Activated CD4-positive, alpha-beta T cell treated with anti-CD3 and anti-CD28 coated beads for 4 hours (primary cell): ENCODE results near the gene C2orf72.
"Not testable (repeated sequence)": the region's sequence is repeated elsewhere in the genome, so short reads cannot be mapped to it uniquely, and the experiment has no call there.

Experiments
- DNase-seq, 2 donors: peaks; one replicate each; pipeline ENCODE4 v3.0.0-alpha.2; 2020

C2orf72 gene

DNA sequence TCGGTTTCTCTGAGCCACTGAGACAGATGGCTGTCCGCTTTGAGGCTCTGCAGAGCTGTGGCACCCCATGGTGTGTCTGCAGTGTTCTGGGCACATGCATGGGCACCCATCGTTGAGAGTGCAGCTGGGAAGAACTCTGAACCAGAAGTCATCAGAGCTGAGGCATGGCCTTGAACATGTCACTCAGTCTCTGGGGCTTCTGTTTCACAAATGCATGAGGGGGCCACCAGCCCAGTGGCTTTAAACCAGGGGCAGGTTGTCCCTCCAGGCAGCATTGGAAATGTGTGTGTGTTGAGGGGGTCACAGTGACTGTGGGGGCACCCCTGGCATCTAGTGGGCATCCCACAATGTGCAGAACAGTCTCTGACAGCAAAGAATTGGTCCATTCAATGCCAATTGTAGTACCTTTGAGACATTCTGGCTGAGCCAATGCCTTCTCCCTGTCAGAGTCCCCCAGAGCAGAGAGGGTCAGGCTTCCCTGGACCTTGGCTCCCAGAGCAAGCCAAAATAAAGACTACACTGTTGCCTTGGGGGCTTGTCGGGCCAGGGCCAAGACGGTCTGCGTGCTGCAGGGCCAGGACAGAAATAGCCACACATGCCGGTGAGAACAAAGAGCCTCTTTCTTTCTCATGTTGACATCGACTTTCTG is 10.1 kb downstream of the C2orf72 start:
- DNase-seq, result no peak

- DNase-seq, result no peak
Observed at GRCh38 chr2:231047923-231048915, 10.9 kb downstream of the C2orf72 start.

DNA sequence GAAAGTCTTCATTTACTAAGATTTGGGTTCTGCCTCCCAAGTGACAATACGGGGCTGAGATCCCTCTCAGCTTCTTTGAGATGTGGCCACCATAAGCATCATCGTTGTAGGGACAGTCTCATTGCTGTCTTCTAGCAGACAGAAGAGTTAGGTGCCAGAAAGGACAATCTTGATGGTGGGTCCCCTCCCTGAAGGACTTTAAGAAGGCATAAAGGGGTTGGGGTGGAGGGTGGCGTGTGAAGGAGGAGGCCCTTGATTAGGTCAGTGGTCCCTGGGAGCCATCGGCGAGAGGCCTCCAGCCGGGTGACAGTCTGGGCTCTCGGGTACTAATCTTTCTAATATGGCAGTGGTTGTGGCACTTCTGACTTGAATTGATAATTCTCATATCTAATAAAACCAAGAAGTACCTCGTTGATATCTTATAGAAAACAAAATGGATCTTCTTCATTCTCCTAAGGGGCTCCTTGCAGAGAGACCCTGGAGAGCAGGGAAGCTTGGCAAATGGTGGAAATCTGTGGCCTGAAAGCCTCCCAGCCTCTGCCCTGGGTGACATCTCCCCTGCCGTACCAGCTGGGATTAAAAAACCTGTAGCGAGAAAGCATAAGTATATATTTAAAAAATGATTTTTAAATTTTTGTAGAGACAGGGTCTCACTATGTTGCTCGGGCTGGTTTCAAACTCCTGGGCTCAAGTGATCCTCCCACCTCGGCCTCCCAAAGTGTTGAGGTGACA is 12.1 kb downstream of the C2orf72 start:
- no peak for DNase-seq

- DNase-seq, result no peak
Observed at GRCh38 chr2:231050018-231050901, 12.9 kb downstream of the C2orf72 start.

DNA sequence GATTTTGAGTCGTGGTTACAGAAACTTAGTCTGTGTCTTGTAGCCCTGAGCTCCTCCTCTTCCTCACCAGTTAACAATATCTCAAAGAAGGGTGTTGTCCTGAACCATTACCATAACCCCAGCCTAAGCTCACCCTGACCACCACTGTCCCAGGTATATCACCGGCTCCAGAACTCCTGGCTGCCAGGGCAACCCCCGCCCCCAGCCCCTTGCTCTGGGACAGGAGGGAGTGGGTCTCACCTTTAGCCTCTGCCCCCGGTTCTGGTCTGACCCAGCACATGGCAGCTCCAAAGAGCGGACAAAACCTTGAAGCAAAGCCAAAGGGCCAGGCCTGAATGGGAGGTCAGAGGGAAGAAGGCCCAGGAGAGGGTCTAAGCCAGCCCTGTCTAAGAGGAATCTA is 13.8 kb downstream of the C2orf72 start:
- DNase-seq, result no peak

DNA sequence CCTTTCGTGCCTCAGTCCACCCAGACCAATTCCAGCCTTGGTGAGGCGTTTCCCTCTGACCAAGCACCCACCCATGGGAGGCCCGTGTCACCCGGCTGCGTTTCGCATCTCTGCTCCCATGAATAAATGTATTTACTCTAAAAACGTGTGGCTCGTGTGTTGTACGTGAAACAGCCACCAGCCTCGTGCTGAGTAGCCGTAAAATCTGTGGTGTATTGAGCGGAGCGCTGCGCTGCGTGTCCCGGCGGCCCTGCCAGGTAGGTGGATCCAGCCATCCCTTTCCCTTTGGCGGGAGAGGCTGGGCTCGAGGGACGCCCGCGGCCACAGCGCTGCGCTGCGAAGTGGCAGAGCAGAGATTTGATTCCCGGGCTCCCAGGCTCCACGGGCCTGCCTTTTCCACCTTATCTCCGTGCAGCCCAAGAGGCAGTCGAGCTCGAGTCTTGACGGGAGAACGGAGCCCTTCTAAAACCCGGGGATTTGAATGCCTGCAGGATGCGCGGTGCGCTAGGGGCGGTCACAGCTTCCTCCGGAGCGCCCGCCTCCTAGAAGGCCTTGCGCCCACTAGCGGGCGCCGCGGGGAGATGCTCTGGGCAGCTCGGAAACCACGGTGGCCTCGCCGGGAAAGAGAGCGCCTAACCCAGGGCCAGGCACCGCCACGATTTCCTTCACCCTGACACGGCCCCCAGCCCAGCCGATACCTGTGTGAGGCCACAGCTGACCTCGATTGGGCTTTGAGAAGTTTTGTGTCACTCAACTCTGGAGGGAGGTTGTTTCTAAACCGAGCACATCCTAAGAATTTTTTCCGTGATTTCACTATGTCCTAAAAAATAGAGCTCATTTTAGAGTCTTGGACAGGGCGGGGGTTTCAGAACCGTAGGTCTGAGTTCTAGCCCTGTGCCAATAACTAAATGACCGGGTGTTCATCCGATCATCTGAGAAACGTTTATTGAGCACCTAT is 15.4 kb downstream of the C2orf72 start:
- DNase-seq, result peak; percentile 76 to 80

- DNase-seq, result no peak
Observed at GRCh38 chr2:231053846-231054245, 16.5 kb downstream of the C2orf72 start.

GRCh38 chr2:231056453-231057416 is 19.4 kb downstream of the C2orf72 start, which contains the start of gene PSMD1:
TSS of gene PSMD1 (plus strand) at chr2:231056867. CDS start at chr2:231057026, 159 bp downstream.
- peak; percentile 91 to 93 for DNase-seq

DNA sequence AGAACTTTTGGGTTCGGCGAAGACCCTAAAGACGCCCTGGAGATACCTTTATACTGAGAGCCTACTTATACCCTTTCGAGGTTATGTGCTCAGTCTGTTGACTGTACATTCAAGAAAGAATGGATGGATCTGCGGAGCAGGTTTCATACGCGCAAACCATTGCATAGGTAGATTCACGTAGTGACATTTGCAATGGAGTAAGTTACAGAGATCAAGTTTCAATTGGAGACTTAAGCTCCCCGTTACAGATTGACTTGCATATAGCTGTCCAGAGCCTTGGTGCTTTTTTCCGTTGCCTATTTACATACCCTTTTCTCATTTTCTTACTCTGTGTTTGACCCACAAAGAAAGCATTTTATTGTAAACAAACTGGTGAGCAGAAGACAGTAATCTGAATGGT is 20.3 kb downstream of the C2orf72 start:
- DNase-seq, result no peak

GRCh38 chr2:231058761-231059550 is 21.6 kb downstream of the C2orf72 start:
- no peak for DNase-seq

GRCh38 chr2:231059756-231060155 is 22.4 kb downstream of the C2orf72 start:
- DNase-seq, result no peak

DNA sequence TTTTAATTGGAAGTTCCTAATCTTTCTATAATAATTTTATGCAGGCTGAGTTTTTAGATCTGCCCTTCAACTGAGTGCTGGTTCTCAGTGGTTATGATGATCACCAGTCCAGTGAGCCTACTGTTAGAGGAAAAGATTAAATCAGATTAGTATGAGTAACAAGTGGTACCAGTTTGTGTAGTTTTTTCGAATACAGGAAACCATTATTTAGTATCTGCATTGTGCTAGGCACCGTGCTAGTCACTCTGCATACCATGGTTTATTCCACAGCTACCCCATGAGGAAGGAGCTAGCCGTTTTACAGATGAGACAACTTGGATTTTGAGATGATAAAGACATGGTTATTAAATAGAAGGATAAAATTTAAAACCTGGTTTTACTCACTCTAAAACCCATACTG is 25.5 kb downstream of the C2orf72 start:
- DNase-seq, result no peak

- DNase-seq, result no peak
Observed at GRCh38 chr2:231063347-231063746, 26.0 kb downstream of the C2orf72 start.

DNA sequence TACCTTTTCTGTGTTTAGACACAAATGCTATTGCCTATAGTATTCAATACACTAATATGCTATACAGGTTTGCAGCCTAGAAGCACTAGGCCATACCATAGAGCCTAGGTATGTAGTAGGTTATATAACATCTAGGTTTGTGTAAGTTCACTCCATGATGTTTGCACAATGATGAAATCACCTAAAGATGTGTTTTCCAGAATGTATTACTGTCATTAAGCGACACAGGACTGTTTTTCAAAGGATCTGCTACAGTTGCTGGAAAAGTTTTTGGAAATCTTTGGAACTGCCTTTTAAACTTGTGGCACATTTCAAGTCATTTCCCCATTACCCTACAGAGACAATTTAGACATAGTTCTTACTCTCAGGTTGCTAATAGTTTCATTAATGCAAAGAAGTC is 28.6 kb downstream of the C2orf72 start:
- no peak for DNase-seq

DNA sequence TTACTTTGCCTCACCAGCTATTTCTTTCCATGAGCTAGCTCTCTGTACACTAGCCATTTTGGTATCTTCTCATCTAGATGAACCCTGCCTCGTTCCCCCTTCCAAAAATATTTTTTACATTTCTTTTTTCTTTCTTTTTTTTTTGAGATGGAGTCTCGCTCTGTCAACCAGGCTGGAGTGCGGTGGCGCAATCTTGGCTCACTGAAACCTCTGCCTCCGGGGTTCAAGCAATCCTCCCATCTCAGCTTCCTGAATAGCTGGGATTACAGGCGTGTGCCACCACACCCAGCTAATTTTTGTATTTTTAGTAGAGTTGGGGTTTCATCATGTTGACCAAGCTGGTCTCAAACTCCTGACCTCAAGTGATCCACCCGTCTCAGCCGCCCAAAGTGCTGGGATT is 30.2 kb downstream of the C2orf72 start:
- DNase-seq, result not testable (repeated sequence)

DNA sequence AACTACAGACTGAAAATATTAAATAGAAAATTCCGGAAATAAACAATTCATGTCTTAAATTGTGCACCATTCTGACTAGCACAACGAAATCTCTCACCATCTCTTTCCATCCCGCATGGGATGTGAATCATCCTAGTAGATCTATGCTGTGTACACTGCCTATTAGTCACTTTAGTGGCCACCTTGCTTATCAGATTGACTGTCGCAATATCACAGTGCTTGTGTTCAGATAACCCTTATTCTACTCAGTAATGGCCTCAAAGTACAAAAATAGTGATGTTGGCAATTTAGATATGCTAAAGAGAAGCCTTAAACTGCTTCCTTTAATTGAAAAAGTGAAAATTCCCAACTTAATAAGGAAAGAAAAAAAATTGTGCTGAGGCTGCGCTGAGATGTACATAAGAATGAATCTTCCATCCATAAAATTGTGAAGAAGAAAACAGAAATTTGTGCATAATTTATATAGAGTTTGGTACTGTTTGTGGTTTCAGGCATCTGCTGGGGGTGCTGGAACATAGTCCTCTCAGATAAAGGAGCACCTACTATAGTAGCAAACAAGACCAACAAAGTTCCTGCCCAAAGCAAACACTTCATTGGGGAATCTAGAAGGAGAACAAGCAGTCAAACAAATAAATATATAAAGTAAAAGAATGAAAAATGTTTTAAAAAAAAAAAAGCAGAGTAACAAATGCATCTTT is 31.4 kb downstream of the C2orf72 start:
- no peak for DNase-seq

GRCh38 chr2:231069379-231070054 is 32.2 kb downstream of the C2orf72 start:
- DNase-seq, result no peak

- no peak for DNase-seq
Observed at GRCh38 chr2:231084565-231084964, 47.2 kb downstream of the C2orf72 start.
